Activated B cell treated with CpG ODN at 0.5 μM for 24 hours (primary cell): ENCODE data around the gene ATG9A. TPM values are rescaled to one million over a fixed set of nuclear protein-coding genes. Genes with fewer than 3 reads are reported as not detected.

Experiments used
- ATAC-seq: fragments of 200-7000 bp; cut with Tn5 transposase; one replicate; pipeline ENCODE4 v1.10.0; 2021; ENCODE audit warnings: low read depth, mild to moderate bottlenecking, moderate library complexity
- CTCF ChIA-PET: fragments of 350-600 bp; sonication (Branson Sonifier 250); formaldehyde crosslinking; loops from one replicate; lab custom pipeline; 2021; ENCODE audit warnings: antibody characterized with exemption; lab: Charles Lee
- POLR2A ChIA-PET: fragments of 350-600 bp; sonication (Branson Sonifier 250); formaldehyde crosslinking; loops from one replicate; lab custom pipeline; 2021; ENCODE audit warnings: antibody characterized with exemption; lab: Charles Lee
- DNase-seq: peaks from one replicate; pipeline ENCODE4 v3.0.0; 2022
- H3K27ac Mint-ChIP-seq: one replicate; pipeline ENCODE4 v1.8.0; 2020; ENCODE audit warnings: mixed read lengths
- H3K27me3 Mint-ChIP-seq: one replicate; pipeline ENCODE4 v1.8.0; 2021; ENCODE audit warnings: mixed read lengths
- H3K36me3 Mint-ChIP-seq: one replicate; pipeline ENCODE4 v1.8.0; 2021; ENCODE audit warnings: low read depth, mixed read lengths
- H3K4me1 Mint-ChIP-seq: one replicate; pipeline ENCODE4 v1.8.0; 2021; ENCODE audit warnings: mixed read lengths
- H3K4me3 Mint-ChIP-seq: one replicate; pipeline ENCODE4 v1.8.0; 2020; ENCODE audit warnings: mild to moderate bottlenecking, mixed read lengths
- H3K9me3 Mint-ChIP-seq: one replicate; pipeline ENCODE4 v1.8.0; 2020; ENCODE audit warnings: mixed read lengths
- CTCF ChIP-seq: fragments of 200-600 bp; IDR thresholded peaks from one replicate; pipeline ENCODE4 v1.8.0; 2022; ENCODE audit warnings: antibody characterized with exemption, mild to moderate bottlenecking
- intact Hi-C: fragments of 100-400 bp; cut with micrococcal nuclease; formaldehyde crosslinking; loops from one replicate; pipeline ENCODE4 v1.15.1; 2024
- total RNA-seq: library from RNA; stranded (reverse); gene quantifications from 2 replicates; pipeline ENCODE4 v1.2.3, GENCODE V29; 2022

The ATG9A gene
- total RNA-seq, 1 donor from 2014 or later: 38.3 TPM

- peaks cover 23% of the 10 kb centered on the region for H3K4me1 Mint-ChIP-seq
- peaks cover 60% of the 10 kb centered on the region for H3K36me3 Mint-ChIP-seq
- intact Hi-C loops: no loop called here
- no peak overlapping the region for H3K4me3 Mint-ChIP-seq
- no peaks in the 10 kb centered on the region for H3K9me3 Mint-ChIP-seq
- no peak for DNase-seq
- ChIA-PET POLR2A (interaction anchor here (1.4 to 4.8 kb wide), 3 partner anchors 23 to 70 kb away, joined by 4 to 35 read pairs (median 4); partner anchors contain the start of genes TUBA4A, TUBA4B and ZFAND2B), CTCF (no interaction called here)
- ATAC-seq: no peak
- TF ChIP-seq CTCF: no peak
- no peaks in the 10 kb centered on the region for H3K27me3 Mint-ChIP-seq
- no peak overlapping the region for H3K27ac Mint-ChIP-seq
These were observed 46.2 kb downstream of the ATG9A start for GRCh38 chr2:219183151-219183772.

GRCh38 chr2:219182331-219183150 lies 46.9 kb downstream of the ATG9A start:
- ATAC-seq (no peak), DNase-seq (no peak)
- intact Hi-C loops: no loop called here
- no peaks in the 10 kb centered on the region for H3K9me3 Mint-ChIP-seq
- peaks cover 25% of the 10 kb centered on the region for H3K4me1 Mint-ChIP-seq
- CTCF ChIA-PET: interaction anchor here (0.7 to 1.6 kb wide), 2 partner anchors 22 to 35 kb away, joined by 3 to 4 read pairs; partner anchors contain the start of gene NHEJ1
- H3K27me3 Mint-ChIP-seq: no peaks in the 10 kb centered on the region
- no peak overlapping the region for H3K27ac Mint-ChIP-seq
- H3K36me3 Mint-ChIP-seq: peaks cover 63% of the 10 kb centered on the region
- no peak overlapping the region for H3K4me3 Mint-ChIP-seq
- TF ChIP-seq CTCF: no peak
- POLR2A ChIA-PET: interaction anchor here (0.7 to 4.8 kb wide), 5 partner anchors 24 to 92 kb away, joined by 4 to 35 read pairs (median 4); partner anchors contain the start of genes TUBA4A, TUBA4B and ZFAND2B

- no peak for DNase-seq
- H3K9me3 Mint-ChIP-seq: no peaks in the 10 kb centered on the region
- no peak for ATAC-seq
- no peaks in the 10 kb centered on the region for H3K27me3 Mint-ChIP-seq
- TF ChIP-seq CTCF: no peak
- POLR2A ChIA-PET: interaction anchor here (0.6 to 4.8 kb wide), 4 partner anchors 25 to 68 kb away, joined by 3 to 35 read pairs (median 5); partner anchors contain the start of gene ZFAND2B
- peaks cover 21% of the 10 kb centered on the region for H3K4me1 Mint-ChIP-seq
- no peak overlapping the region for H3K27ac Mint-ChIP-seq
- CTCF ChIA-PET: interaction anchor here (0.8 to 1.8 kb wide), 4 partner anchors 10 to 113 kb away, joined by 3 to 5 read pairs (median 4); no protein-coding TSS in a partner anchor
- peaks cover 69% of the 10 kb centered on the region for H3K36me3 Mint-ChIP-seq
- no peak overlapping the region for H3K4me3 Mint-ChIP-seq
- intact Hi-C loops: no loop called here
These were observed 47.9 kb downstream of the ATG9A start for GRCh38 chr2:219181531-219181930.

GRCh38 chr2:219180961-219181360 lies 48.5 kb downstream of the ATG9A start:
- intact Hi-C loops: no loop called here
- TF ChIP-seq CTCF: no peak
- Mint-ChIP-seq H3K27me3 (no peaks in the 10 kb centered on the region), H3K27ac (no peak overlapping the region), H3K9me3 (no peaks in the 10 kb centered on the region), H3K4me1 (peaks cover 23% of the 10 kb centered on the region), H3K4me3 (no peak overlapping the region), H3K36me3 (peaks cover 71% of the 10 kb centered on the region)
- ChIA-PET CTCF (interaction anchor here (1.2 to 1.8 kb wide), 3 partner anchors 10 to 114 kb away, joined by 3 to 5 read pairs (median 4); no protein-coding TSS in a partner anchor), POLR2A (interaction anchor here (0.6 to 4.8 kb wide), 3 partner anchors 17 to 50 kb away, joined by 3 to 35 read pairs (median 6); partner anchors contain the start of gene ZFAND2B)
- ATAC-seq (no peak), DNase-seq (no peak)
